HCT116 (cell line): ENCODE data around the gene EPHB2. TPM values are rescaled to one million over a fixed set of nuclear protein-coding genes. Genes with fewer than 3 reads are reported as not detected.

Experiments
- ATAC-seq: fragments of 200-7000 bp; cut with Tn5 transposase; 2 replicates; pipeline ENCODE4 v1.9.1; 2020; ENCODE audit warnings: mild to moderate bottlenecking, moderate library complexity
- BruUV-seq: library from RNA; stranded (reverse); fragments of 400-500 nt; replicated peaks from 2 replicates; lab custom pipeline; 2021; lab: Mats Ljungman, UMichigan
- CTCF ChIA-PET: fragments of 300-600 bp; sonication (Branson Sonifier 250); formaldehyde crosslinking; loops from one replicate; lab custom pipeline; 2021; ENCODE audit warnings: antibody characterized with exemption; lab: Charles Lee
- POLR2A ChIA-PET: fragments of 300-600, 350-600 bp; sonication (Branson Sonifier 250); formaldehyde crosslinking; loops from one replicate; lab custom pipeline; 2021; ENCODE audit warnings: antibody characterized with exemption; lab: Charles Lee
- RAD21 ChIA-PET, 2 experiments: fragments of 300-600 bp; sonication (Branson Sonifier 250); formaldehyde crosslinking; loops; one replicate each; lab custom pipeline; 2023; ENCODE audit warnings: low total read pairs in 2 of 2; ENCODE audit not compliant: uncharacterized antibody in 2 of 2, unreplicated experiment in 2 of 2, low non-redundant PET in 1 of 2; lab: Charles Lee
- DNase-seq: peaks from one replicate; pipeline ENCODE4 v3.0.0-alpha.2; 2010; ENCODE audit warnings: low read depth, low spot score
- H2AFZ ChIP-seq: fragments of 200-600 bp; shearing (Covaris generic), sonication (generic); 2 replicates; pipeline ENCODE4 v1.6.1; 2017; ENCODE audit warnings: low read depth, mixed run types, mixed read lengths, antibody characterized with exemption, low read length; ENCODE audit not compliant: poor library complexity, severe bottlenecking
- H3K27ac ChIP-seq: 2 replicates; pipeline ENCODE4 v1.5.1; 2012; ENCODE audit warnings: low read depth, low read length
- H3K27me3 ChIP-seq: fragments of 200-600 bp; sonication (generic); 2 replicates; pipeline ENCODE4 v1.6.1; 2016; ENCODE audit warnings: mixed run types, low read length, mixed read lengths; ENCODE audit not compliant: insufficient read depth
- H3K36me3 ChIP-seq, 2 experiments: fragments of 200-500 bp in 1 of 2; fragments of 200-600 bp in 1 of 2; sonication (Bioruptor generic) in 1 of 2; sonication (generic) in 1 of 2; 2 replicates each; pipeline versions ENCODE4 v1.5.1 to v1.6.1; 2014 to 2016; ENCODE audit warnings: low read length in 2 of 2, inconsistent platforms in 1 of 2, mixed read lengths in 1 of 2, mixed run types in 1 of 2; ENCODE audit not compliant: insufficient read depth in 2 of 2, control insufficient read depth in 1 of 2
- H3K4me1 ChIP-seq, 2 experiments: fragments of 200-600 bp in 1 of 2; sonication (generic) in 1 of 2; 2 replicates each; pipeline versions ENCODE4 v1.5.1 to v1.6.1; 2012 to 2017; ENCODE audit warnings: low read length in 2 of 2, inconsistent platforms in 1 of 2, mild to moderate bottlenecking in 1 of 2, mixed read lengths in 1 of 2, mixed run types in 1 of 2, moderate library complexity in 1 of 2; ENCODE audit not compliant: insufficient read depth in 2 of 2, control insufficient read depth in 1 of 2
- H3K4me2 ChIP-seq: fragments of 200-600 bp; sonication (generic); 2 replicates; pipeline ENCODE4 v1.6.1; 2017; ENCODE audit warnings: mixed run types, low read length, mixed read lengths
- H3K4me3 ChIP-seq, 2 experiments: fragments of 200-600 bp in 1 of 2; sonication (generic) in 1 of 2; replicated peaks in 1 of 2; 2 replicates each; pipeline ENCODE4 v1.5.1; 2011 to 2016; ENCODE audit warnings: low read length in 2 of 2, control low read depth in 1 of 2, low read depth in 1 of 2, mild to moderate bottlenecking in 1 of 2, mixed read lengths in 1 of 2, mixed run types in 1 of 2
- H3K79me2 ChIP-seq: fragments of 200-600 bp; sonication (generic); 2 replicates; pipeline ENCODE4 v1.6.1; 2017; ENCODE audit warnings: mild to moderate bottlenecking, mixed run types, low read length, moderate library complexity, mixed read lengths; ENCODE audit not compliant: insufficient read depth
- H3K9ac ChIP-seq: fragments of 200-600 bp; sonication (generic); 2 replicates; pipeline ENCODE4 v1.6.1; 2016; ENCODE audit warnings: low read length, mixed read lengths
- H3K9me2 ChIP-seq: fragments of 200-600 bp; sonication (generic), shearing (Covaris generic); 2 replicates; pipeline ENCODE4 v1.6.1; 2017; ENCODE audit warnings: mixed run types, mild to moderate bottlenecking, moderate library complexity; ENCODE audit not compliant: insufficient read depth
- H3K9me3 ChIP-seq, 2 experiments: fragments of 200-500 bp in 1 of 2; fragments of 200-600 bp in 1 of 2; sonication (Bioruptor generic) in 1 of 2; sonication (generic) in 1 of 2; 2 replicates each; pipeline ENCODE4 v1.6.1; 2014 to 2017; ENCODE audit warnings: low read length in 2 of 2, mixed read lengths in 2 of 2, inconsistent platforms in 1 of 2, low read depth in 1 of 2, mild to moderate bottlenecking in 1 of 2, mixed run types in 1 of 2, moderate library complexity in 1 of 2; ENCODE audit not compliant: control insufficient read depth in 1 of 2, insufficient read depth in 1 of 2
- H4K20me1 ChIP-seq: fragments of 200-600 bp; sonication (generic), shearing (Covaris generic); 2 replicates; pipeline ENCODE4 v1.6.1; 2017; ENCODE audit warnings: mixed run types, mild to moderate bottlenecking, moderate library complexity; ENCODE audit not compliant: insufficient read depth
- CEBPB ChIP-seq: IDR thresholded peaks from 2 replicates; pipeline ENCODE4 v1.6.1; 2012; ENCODE audit warnings: low read depth
- EGR1 ChIP-seq: IDR thresholded peaks from 2 replicates; pipeline ENCODE4 v1.6.1; 2012; ENCODE audit warnings: low read depth
- ELF1 ChIP-seq: IDR thresholded peaks from 2 replicates; pipeline ENCODE4 v1.6.1; 2012; ENCODE audit warnings: low read depth, borderline replicate concordance
- EZH2 ChIP-seq: fragments of 200-600 bp; sonication (generic); IDR thresholded peaks from 2 replicates; pipeline ENCODE4 v1.6.1; 2017; ENCODE audit warnings: antibody characterized with exemption, mixed run types
- FOSL1 ChIP-seq: IDR thresholded peaks from 2 replicates; pipeline ENCODE4 v1.6.1; 2012; ENCODE audit warnings: low read depth
- JUND ChIP-seq: IDR thresholded peaks from 2 replicates; pipeline ENCODE4 v1.6.1; 2012
- POLR2A ChIP-seq: IDR thresholded peaks from 2 replicates; pipeline ENCODE4 v1.7.0; 2011; ENCODE audit warnings: borderline replicate concordance; ENCODE audit not compliant: insufficient read depth, insufficient read length; ENCODE audit errors: extremely low read depth
- POLR2AphosphoS5 ChIP-seq: IDR thresholded peaks from 2 replicates; pipeline ENCODE4 v1.6.1; 2011; ENCODE audit warnings: mild to moderate bottlenecking, low read depth, low read length, moderate library complexity
- SIN3A ChIP-seq: IDR thresholded peaks from 2 replicates; pipeline ENCODE4 v1.6.1; 2012; ENCODE audit warnings: low read depth
- SP1 ChIP-seq: IDR thresholded peaks from 2 replicates; pipeline ENCODE4 v1.6.1; 2012; ENCODE audit warnings: low read depth
- ZNF274 ChIP-seq: fragments of 200-500 bp; sonication (Bioruptor generic); IDR thresholded peaks from 2 replicates; pipeline ENCODE4 v1.6.1; 2014; ENCODE audit warnings: mild to moderate bottlenecking, low read depth, low read length, inconsistent platforms
- intact Hi-C: fragments of 100-400 bp; cut with micrococcal nuclease; formaldehyde crosslinking; loops from 2 replicates; pipeline ENCODE4 v1.10.0; 2022
- total RNA-seq: library from RNA; stranded (reverse); gene quantifications from one replicate; pipeline ENCODE4 v1.2.1, GENCODE V29; 2021; ENCODE audit not compliant: unreplicated experiment
- TF ChIP-seq, protein P1 (sequence below): IDR thresholded peaks from 2 replicates; pipeline ENCODE4 v1.6.1; 2012
- TF ChIP-seq, protein P2 (sequence below): IDR thresholded peaks from 2 replicates; pipeline ENCODE4 v1.6.1; 2012
- TF ChIP-seq, protein P3 (sequence below), 3 experiments: fragments of 200-600 bp in 1 of 3; sonication (generic) in 1 of 3; IDR thresholded peaks in 2 of 3; conservative IDR thresholded peaks in 1 of 3; 2 replicates each; pipeline ENCODE4 v1.5.1; 2012 to 2017; ENCODE audit warnings: low read depth in 2 of 3, low read length in 2 of 3, antibody characterized with exemption in 1 of 3, borderline replicate concordance in 1 of 3, control low read depth in 1 of 3, mild to moderate bottlenecking in 1 of 3, mixed read lengths in 1 of 3, mixed run types in 1 of 3, moderate library complexity in 1 of 3; ENCODE audit not compliant: insufficient read depth in 1 of 3
- TF ChIP-seq, protein P4 (sequence below): IDR thresholded peaks from 2 replicates; pipeline ENCODE4 v1.6.1; 2011; ENCODE audit warnings: mild to moderate bottlenecking, low read length, moderate library complexity; ENCODE audit not compliant: insufficient replicate concordance; ENCODE audit errors: extremely low read depth

The EPHB2 gene
- total RNA-seq, 1 experiment from 2014 or later = 19.5 TPM

DNA sequence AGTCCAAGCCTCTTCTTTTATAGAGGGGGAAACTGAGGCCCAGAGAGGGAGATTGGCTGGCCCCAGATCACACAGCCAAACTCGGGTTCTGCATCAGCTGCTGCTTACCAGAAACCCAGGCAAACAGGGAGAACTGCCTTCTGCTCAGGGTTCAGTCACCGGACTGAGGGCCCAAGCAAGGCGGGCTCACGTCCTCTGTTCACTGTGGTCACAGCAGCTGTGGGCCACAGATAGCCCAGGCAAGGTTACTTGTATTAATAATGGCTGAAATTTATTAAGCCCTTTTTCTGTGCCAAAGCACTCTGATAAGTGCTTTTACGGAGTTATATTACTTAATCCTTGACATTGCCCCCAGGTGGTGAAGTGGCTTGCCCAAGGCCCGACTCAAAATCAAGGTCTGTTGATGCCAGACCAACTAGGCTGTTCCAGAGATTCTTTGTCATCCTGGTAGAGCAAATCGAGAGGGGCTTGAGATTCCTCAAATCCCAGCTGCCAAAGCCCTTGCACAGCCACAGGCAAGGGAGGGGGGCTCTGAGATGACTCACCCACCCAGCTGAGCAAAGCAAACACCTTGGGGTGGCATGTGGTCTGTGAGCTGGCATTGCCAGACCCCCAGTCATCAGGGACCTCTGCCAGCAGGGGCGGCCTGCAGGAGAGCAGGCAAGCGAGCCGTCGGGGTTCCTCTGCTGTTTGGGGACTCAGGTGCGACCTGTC is 36.5 kb downstream of the EPHB2 start:
- Histone ChIP-seq H4K20me1 (no peaks in the 10 kb centered on the region), H3K27ac (no peak overlapping the region), H2AFZ (no peak overlapping the region), H3K4me1 (peaks cover 25 to 54% of the 10 kb centered on the region in 2 experiments), H3K4me3 (no peak overlapping the region), H3K9ac (no peak overlapping the region), H3K9me2 (no peaks in the 10 kb centered on the region), H3K4me2 (0 out of 2 replicates have a peak overlapping the region, but pooled peaks have one; percentile 52), H3K9me3 (no peaks in the 10 kb centered on the region), H3K36me3 (no peaks in the 10 kb centered on the region), H3K79me2 (no peaks in the 10 kb centered on the region), H3K27me3 (no peaks in the 10 kb centered on the region)
- BruUV-seq = no TSS peak
- ATAC-seq (no peak), DNase-seq (no peak)
- TF ChIP-seq, protein P1, sequence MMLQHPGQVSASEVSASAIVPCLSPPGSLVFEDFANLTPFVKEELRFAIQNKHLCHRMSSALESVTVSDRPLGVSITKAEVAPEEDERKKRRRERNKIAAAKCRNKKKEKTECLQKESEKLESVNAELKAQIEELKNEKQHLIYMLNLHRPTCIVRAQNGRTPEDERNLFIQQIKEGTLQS = no peak
- TF ChIP-seq, protein P2, sequence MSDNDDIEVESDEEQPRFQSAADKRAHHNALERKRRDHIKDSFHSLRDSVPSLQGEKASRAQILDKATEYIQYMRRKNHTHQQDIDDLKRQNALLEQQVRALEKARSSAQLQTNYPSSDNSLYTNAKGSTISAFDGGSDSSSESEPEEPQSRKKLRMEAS = no peak
- TF ChIP-seq JUND = 0 out of 2 replicates have a peak, but pooled peaks have one; percentile 31
- TF ChIP-seq FOSL1 = 0 out of 2 replicates have a peak, but pooled peaks have one; percentile 24
- no peak for TF ChIP-seq SIN3A
- no peak for TF ChIP-seq CEBPB
- no peak for TF ChIP-seq ZNF274
- no peak for TF ChIP-seq ELF1
- ChIA-PET RAD21 (no interaction called here), CTCF (no interaction called here), POLR2A (no interaction called here)
- intact Hi-C loops = no loop called here

DNA sequence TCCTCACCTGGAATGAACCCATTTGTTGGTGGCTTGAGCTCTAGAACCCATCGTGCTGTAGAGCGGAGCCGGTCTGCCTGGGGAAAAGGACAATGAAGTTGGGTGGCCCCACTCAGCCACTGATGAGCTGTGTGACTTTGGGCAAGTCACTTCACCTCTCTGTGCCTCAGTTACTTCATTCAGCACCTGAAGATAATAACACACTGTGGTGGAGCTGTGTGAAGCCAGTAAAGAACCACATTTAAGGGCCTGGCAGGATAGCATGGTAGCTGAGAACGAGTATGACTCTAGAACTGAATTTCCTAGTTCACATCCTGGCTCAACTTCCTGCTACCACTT is 37.1 kb downstream of the EPHB2 start:
- H3K36me3 ChIP-seq = no peaks in the 10 kb centered on the region
- intact Hi-C loops = no loop called here
- no TSS peak for BruUV-seq
- RAD21 ChIA-PET = no interaction called here
- no peaks in the 10 kb centered on the region for H3K9me3 ChIP-seq
- POLR2A ChIA-PET = no interaction called here
- TF ChIP-seq, protein P3, sequence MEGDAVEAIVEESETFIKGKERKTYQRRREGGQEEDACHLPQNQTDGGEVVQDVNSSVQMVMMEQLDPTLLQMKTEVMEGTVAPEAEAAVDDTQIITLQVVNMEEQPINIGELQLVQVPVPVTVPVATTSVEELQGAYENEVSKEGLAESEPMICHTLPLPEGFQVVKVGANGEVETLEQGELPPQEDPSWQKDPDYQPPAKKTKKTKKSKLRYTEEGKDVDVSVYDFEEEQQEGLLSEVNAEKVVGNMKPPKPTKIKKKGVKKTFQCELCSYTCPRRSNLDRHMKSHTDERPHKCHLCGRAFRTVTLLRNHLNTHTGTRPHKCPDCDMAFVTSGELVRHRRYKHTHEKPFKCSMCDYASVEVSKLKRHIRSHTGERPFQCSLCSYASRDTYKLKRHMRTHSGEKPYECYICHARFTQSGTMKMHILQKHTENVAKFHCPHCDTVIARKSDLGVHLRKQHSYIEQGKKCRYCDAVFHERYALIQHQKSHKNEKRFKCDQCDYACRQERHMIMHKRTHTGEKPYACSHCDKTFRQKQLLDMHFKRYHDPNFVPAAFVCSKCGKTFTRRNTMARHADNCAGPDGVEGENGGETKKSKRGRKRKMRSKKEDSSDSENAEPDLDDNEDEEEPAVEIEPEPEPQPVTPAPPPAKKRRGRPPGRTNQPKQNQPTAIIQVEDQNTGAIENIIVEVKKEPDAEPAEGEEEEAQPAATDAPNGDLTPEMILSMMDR (IDR thresholded peaks at IDR 0.05 in 2 of 3, conservative IDR thresholded peaks at IDR 0.05 in 1 of 3; ENCODE audit: borderline replicate concordance in 1 of 3, insufficient read depth in 1 of 3, low read depth in 2 of 3, low read length in 2 of 3) = no peak
- TF ChIP-seq SIN3A (no peak), ZNF274 (no peak), EGR1 (no peak), POLR2AphosphoS5 (no peak), SP1 (no peak), EZH2 (no peak), POLR2A (no peak)
- TF ChIP-seq, protein P4, sequence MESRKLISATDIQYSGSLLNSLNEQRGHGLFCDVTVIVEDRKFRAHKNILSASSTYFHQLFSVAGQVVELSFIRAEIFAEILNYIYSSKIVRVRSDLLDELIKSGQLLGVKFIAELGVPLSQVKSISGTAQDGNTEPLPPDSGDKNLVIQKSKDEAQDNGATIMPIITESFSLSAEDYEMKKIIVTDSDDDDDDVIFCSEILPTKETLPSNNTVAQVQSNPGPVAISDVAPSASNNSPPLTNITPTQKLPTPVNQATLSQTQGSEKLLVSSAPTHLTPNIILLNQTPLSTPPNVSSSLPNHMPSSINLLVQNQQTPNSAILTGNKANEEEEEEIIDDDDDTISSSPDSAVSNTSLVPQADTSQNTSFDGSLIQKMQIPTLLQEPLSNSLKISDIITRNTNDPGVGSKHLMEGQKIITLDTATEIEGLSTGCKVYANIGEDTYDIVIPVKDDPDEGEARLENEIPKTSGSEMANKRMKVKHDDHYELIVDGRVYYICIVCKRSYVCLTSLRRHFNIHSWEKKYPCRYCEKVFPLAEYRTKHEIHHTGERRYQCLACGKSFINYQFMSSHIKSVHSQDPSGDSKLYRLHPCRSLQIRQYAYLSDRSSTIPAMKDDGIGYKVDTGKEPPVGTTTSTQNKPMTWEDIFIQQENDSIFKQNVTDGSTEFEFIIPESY = no peak
- TF ChIP-seq, protein P2 = no peak
- no peaks in the 10 kb centered on the region for H3K27me3 ChIP-seq
- no peak overlapping the region for H3K27ac ChIP-seq
- H3K9ac ChIP-seq = no peak overlapping the region
- no peaks in the 10 kb centered on the region for H4K20me1 ChIP-seq
- ATAC-seq (no peak), DNase-seq (no peak)
- peaks cover 25 to 54% of the 10 kb centered on the region in 2 experiments for H3K4me1 ChIP-seq
- H3K79me2 ChIP-seq = no peaks in the 10 kb centered on the region
- no peaks in the 10 kb centered on the region for H3K9me2 ChIP-seq
- no peak overlapping the region for H3K4me2 ChIP-seq
- no peak overlapping the region for H2AFZ ChIP-seq
- CTCF ChIA-PET = interaction anchor here (1.2 kb wide), 1 partner anchor 38 kb away, joined by 3 read pairs; no protein-coding TSS in a partner anchor
- H3K4me3 ChIP-seq = no peak overlapping the region
